CD4-positive, alpha-beta T cell (primary cell): ENCODE measurements around the gene TMEM150B. TPM values are rescaled to one million over a fixed set of nuclear protein-coding genes. Genes with fewer than 3 reads are reported as not detected.
A peak's percentile ranks its signal among the peaks of the same experiment; 100 is the strongest.

Experiments used
- ATAC-seq: fragments of 200-7000 bp; cut with Tn5 transposase; one replicate; pipeline ENCODE4 v1.10.0; 2022; ENCODE audit warnings: mild to moderate bottlenecking; ENCODE audit not compliant: poor library complexity
- CTCF ChIA-PET: fragments of 350-600 bp; sonication (Branson Sonifier 250); formaldehyde crosslinking; loops from one replicate; lab custom pipeline; 2021; ENCODE audit warnings: antibody characterized with exemption, inconsistent platforms; lab: Charles Lee
- POLR2A ChIA-PET: fragments of 350-600 bp; sonication (Branson Sonifier 250); formaldehyde crosslinking; loops from one replicate; lab custom pipeline; 2021; ENCODE audit warnings: antibody characterized with exemption, inconsistent platforms; lab: Charles Lee
- DNase-seq, 14 experiments: peaks; one replicate each; pipeline ENCODE4 v3.0.0-alpha.2; 2013 to 2020; ENCODE audit warnings: mixed read lengths in 2 of 14
- H3K27ac ChIP-seq, 2 donors: one replicate each; pipeline versions ENCODE4 v1.5.1 to v1.7.0; 2013; ENCODE audit warnings: low read length in 2 of 2, low read depth in 1 of 2, mild to moderate bottlenecking in 1 of 2
- H3K27me3 ChIP-seq, 2 experiments: 1 replicate in 1 of 2; 2 replicates in 1 of 2; pipeline versions ENCODE4 v1.6.1 to v1.7.0; 2013; ENCODE audit warnings: low read length in 2 of 2, control low read depth in 1 of 2, mild to moderate bottlenecking in 1 of 2, moderate library complexity in 1 of 2; ENCODE audit not compliant: insufficient read depth in 2 of 2, control insufficient read depth in 1 of 2
- H3K36me3 ChIP-seq: one replicate; pipeline ENCODE4 v1.6.1; 2013; ENCODE audit warnings: low read length, control low read depth; ENCODE audit not compliant: insufficient read depth
- H3K4me1 ChIP-seq: one replicate; pipeline ENCODE4 v1.6.1; 2013; ENCODE audit warnings: low read length, control low read depth; ENCODE audit not compliant: insufficient read depth
- H3K4me3 ChIP-seq: one replicate; pipeline ENCODE4 v1.5.1; 2013; ENCODE audit warnings: mild to moderate bottlenecking, low read length, moderate library complexity
- H3K9me3 ChIP-seq, 2 experiments: 1 replicate in 1 of 2; 2 replicates in 1 of 2; pipeline versions ENCODE4 v1.6.1 to v1.7.0; 2013; ENCODE audit warnings: low read length in 2 of 2, mild to moderate bottlenecking in 2 of 2, control low read depth in 1 of 2, moderate library complexity in 1 of 2; ENCODE audit not compliant: control insufficient read depth in 1 of 2, insufficient read depth in 1 of 2
- H3K27ac Mint-ChIP-seq: one replicate; pipeline ENCODE4 v1.8.0; 2020; ENCODE audit warnings: mixed read lengths
- H3K27me3 Mint-ChIP-seq: one replicate; pipeline ENCODE4 v1.8.0; 2021; ENCODE audit warnings: mixed read lengths
- H3K36me3 Mint-ChIP-seq: one replicate; pipeline ENCODE4 v1.8.0; 2021; ENCODE audit warnings: low read depth, mixed read lengths
- H3K4me1 Mint-ChIP-seq: one replicate; pipeline ENCODE4 v1.8.0; 2021; ENCODE audit warnings: low read depth, mixed read lengths
- H3K4me3 Mint-ChIP-seq: one replicate; pipeline ENCODE4 v1.8.0; 2020; ENCODE audit warnings: mild to moderate bottlenecking, mixed read lengths
- H3K9me3 Mint-ChIP-seq: one replicate; pipeline ENCODE4 v1.8.0; 2020; ENCODE audit warnings: mixed read lengths
- intact Hi-C, 2 experiments: fragments of 100-400 bp; cut with DNase I in 1 of 2; cut with micrococcal nuclease in 1 of 2; formaldehyde crosslinking; loops; one replicate each; pipeline versions ENCODE4 v1.15.1 to v1.9.0; 2023 to 2025; cut with DNase I, micrococcal nuclease
- total RNA-seq, 174 experiments: library from RNA in 2 of 174; stranded (reverse) in 2 of 174; gene quantifications; one replicate each; pipeline ENCODE4 v1.2.3 and lab custom pipeline; 2021 to 2026
- TF ChIP-seq, protein P1 (sequence below): fragments of 200-600 bp; IDR thresholded peaks from one replicate; pipeline ENCODE4 v1.8.0; 2022; ENCODE audit warnings: antibody characterized with exemption, mild to moderate bottlenecking

The TMEM150B gene
- total RNA-seq, 2 experiments from 2014 or later = not detected

DNA sequence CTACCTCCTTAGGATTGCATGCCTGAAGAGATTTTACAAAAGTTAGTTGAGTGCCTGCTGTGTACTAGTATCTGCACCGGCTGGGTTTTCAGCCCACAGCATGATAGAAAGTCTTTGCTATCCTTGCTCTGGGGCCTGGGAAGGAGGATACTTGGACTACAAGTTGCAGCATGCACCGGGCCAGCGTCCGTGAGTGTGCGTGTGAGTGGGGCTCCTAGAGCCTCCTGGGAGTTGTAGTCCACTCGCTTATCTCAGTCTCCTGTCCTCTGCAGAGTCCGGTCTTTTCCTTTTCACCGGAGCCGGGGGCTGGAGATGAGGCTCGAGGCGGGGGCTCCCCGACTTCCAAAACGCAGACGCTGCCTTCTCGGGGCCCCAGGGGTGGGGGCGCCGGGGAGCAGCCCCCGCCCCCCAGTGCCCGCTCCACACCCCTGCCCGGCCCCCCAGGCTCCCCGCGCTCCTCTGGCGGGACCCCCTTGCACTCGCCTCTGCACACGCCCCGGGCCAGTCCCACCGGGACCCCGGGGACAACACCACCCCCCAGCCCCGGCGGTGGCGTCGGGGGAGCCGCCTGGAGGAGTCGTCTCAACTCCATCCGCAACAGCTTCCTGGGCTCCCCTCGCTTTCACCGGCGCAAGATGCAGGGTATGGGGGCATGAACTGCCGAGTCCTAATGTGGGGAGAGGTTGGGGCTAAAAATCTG, 20.7 kb downstream of the TMEM150B start:
- no peaks in the 10 kb centered on the region for H3K27me3 Mint-ChIP-seq
- Histone ChIP-seq H3K36me3 (no peaks in the 10 kb centered on the region), H3K9me3 (peaks cover 0 to 3% of the 10 kb centered on the region in 2 experiments), H3K27me3 (no peaks in the 10 kb centered on the region), H3K27ac (no peak overlapping the region), H3K4me3 (no peak overlapping the region), H3K4me1 (peaks cover 21% of the 10 kb centered on the region)
- TF ChIP-seq, protein P1, sequence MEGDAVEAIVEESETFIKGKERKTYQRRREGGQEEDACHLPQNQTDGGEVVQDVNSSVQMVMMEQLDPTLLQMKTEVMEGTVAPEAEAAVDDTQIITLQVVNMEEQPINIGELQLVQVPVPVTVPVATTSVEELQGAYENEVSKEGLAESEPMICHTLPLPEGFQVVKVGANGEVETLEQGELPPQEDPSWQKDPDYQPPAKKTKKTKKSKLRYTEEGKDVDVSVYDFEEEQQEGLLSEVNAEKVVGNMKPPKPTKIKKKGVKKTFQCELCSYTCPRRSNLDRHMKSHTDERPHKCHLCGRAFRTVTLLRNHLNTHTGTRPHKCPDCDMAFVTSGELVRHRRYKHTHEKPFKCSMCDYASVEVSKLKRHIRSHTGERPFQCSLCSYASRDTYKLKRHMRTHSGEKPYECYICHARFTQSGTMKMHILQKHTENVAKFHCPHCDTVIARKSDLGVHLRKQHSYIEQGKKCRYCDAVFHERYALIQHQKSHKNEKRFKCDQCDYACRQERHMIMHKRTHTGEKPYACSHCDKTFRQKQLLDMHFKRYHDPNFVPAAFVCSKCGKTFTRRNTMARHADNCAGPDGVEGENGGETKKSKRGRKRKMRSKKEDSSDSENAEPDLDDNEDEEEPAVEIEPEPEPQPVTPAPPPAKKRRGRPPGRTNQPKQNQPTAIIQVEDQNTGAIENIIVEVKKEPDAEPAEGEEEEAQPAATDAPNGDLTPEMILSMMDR = no peak
- no peaks in the 10 kb centered on the region for H3K36me3 Mint-ChIP-seq
- ATAC-seq (no peak), DNase-seq (peak in 5 of 14 experiments; percentile 10 to 53 (median 35))
- ChIA-PET CTCF (no interaction called here), POLR2A (interaction anchor here (1.0 kb wide), 1 partner anchor 35 kb away, joined by 6 read pairs; the partner anchor contains the start of gene KMT5C)
- H3K4me3 Mint-ChIP-seq = no peak overlapping the region
- H3K27ac Mint-ChIP-seq = no peak overlapping the region
- H3K4me1 Mint-ChIP-seq = peaks cover 14% of the 10 kb centered on the region
- H3K9me3 Mint-ChIP-seq = no peaks in the 10 kb centered on the region
- intact Hi-C loops = loop anchor here (5.0 to 10.0 kb wide), 3 partner anchors 127 to 200 kb away; no protein-coding TSS in a partner anchor

DNA sequence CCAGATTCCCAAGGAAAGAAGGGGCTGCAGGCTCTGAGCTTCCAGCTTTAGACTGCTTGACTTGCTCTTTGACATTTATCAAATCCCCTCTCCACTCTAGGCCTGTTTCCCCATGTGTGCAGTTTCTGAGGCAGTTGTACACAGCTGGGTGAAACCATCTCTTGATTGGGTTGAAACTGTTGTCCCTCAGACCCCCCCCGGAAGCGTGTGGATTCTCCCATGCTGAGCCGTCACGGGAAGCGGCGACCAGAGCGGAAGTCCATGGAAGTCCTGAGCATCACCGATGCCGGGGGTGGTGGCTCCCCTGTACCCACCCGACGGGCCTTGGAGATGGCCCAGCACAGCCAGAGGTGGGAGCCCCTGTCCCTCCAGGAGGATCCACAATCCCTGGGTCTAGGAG, 21.7 kb downstream of the TMEM150B start:
- Mint-ChIP-seq H3K4me1 (peaks cover 14% of the 10 kb centered on the region), H3K4me3 (no peak overlapping the region), H3K36me3 (no peaks in the 10 kb centered on the region), H3K27me3 (no peaks in the 10 kb centered on the region), H3K27ac (no peak overlapping the region), H3K9me3 (no peaks in the 10 kb centered on the region)
- Histone ChIP-seq H3K36me3 (no peaks in the 10 kb centered on the region), H3K4me1 (peaks cover 21% of the 10 kb centered on the region), H3K27ac (no peak overlapping the region), H3K27me3 (no peaks in the 10 kb centered on the region), H3K4me3 (no peak overlapping the region), H3K9me3 (no peaks in the 10 kb centered on the region)
- intact Hi-C loops = loop anchor here (2.0 to 10.0 kb wide), 5 partner anchors 79 to 201 kb away; no protein-coding TSS in a partner anchor
- DNase-seq (no peak), ATAC-seq (no peak)
- ChIA-PET CTCF (interaction anchor here (3.0 kb wide), 1 partner anchor 81 kb away, joined by 31 read pairs; the partner anchor contains the start of gene TMEM238), POLR2A (interaction anchor here (1.2 kb wide), 1 partner anchor 36 kb away, joined by 3 read pairs; no protein-coding TSS in a partner anchor)
- TF ChIP-seq, protein P1 = no peak

DNA sequence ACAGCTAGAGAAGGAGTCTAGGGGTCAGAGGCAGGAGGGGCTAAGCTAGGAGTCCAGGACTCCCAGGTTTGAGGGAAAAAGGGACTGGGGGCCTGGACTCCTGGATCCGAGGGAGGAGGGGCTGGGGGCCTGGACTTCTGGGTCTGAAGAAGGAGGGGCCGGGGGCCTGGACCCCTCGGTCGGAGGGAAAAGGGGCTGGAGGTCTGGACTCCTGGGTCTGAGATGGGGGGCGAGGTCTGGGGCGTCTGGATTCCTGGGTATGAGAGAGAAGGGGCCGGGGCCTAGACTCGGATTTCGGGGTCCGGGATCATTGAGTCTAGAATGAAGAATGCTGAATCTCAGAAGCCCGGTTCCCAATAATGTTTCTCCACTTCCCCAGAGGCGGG, 22.8 kb downstream of the TMEM150B start:
- no peak for ATAC-seq
- peaks cover 14% of the 10 kb centered on the region for H3K4me1 Mint-ChIP-seq
- H3K27ac ChIP-seq = no peak overlapping the region
- TF ChIP-seq, protein P1 = no peak
- peak overlapping the region; percentile 61 for H3K27ac Mint-ChIP-seq
- intact Hi-C loops = loop anchor here (1.0 to 10.0 kb wide), 6 partner anchors 35 to 202 kb away; no protein-coding TSS in a partner anchor
- no peaks in the 10 kb centered on the region for H3K27me3 Mint-ChIP-seq
- ChIA-PET POLR2A (interaction anchor here (1.2 to 1.9 kb wide), 2 partner anchors 37 to 81 kb away, joined by 3 to 7 read pairs; partner anchors contain the start of gene KMT5C), CTCF (interaction anchor here (0.6 to 3.0 kb wide), 10 partner anchors 19 to 202 kb away, joined by 3 to 31 read pairs (median 5); partner anchors contain the start of genes HSPBP1, KMT5C, PPP6R1 and TMEM238)
- peak overlapping the region; percentile 37 for H3K4me3 ChIP-seq
- no peaks in the 10 kb centered on the region for H3K9me3 ChIP-seq
- no peaks in the 10 kb centered on the region for H3K9me3 Mint-ChIP-seq
- H3K27me3 ChIP-seq = no peaks in the 10 kb centered on the region
- peak overlapping the region; percentile 88 for H3K4me3 Mint-ChIP-seq
- no peak for DNase-seq
- H3K36me3 ChIP-seq = no peaks in the 10 kb centered on the region
- no peaks in the 10 kb centered on the region for H3K36me3 Mint-ChIP-seq
- peaks cover 21% of the 10 kb centered on the region for H3K4me1 ChIP-seq
